CD4-positive, alpha-beta T cell treated with Interleukin-10 for 1 hour (primary cell): ENCODE data around the gene MPV17L2.

Experiments used
- DNase-seq: peaks from one replicate; pipeline ENCODE4 v3.0.0-alpha.2; 2020

The MPV17L2 gene

GRCh38 chr19:18160971-18161635 lies 31.9 kb upstream of the MPV17L2 start:
- DNase-seq: peak; percentile 85

DNA sequence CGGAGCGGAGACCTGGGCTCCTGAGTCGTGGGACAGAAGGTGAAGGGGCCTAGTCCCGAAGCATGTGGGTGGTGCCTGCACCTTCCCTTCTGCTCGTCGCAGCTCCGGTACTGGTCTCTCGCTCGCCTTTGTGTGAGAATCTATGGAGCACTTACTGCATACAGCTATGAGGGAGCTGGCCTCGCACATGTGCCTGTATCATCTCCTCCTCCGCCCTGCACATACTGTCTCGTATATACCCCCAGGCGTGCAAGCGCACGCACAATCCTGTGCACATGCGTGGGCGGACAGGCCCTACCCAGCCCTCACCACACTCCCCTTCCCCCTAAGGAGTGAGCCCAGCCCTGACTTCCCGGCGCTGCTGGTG lies 31.4 kb upstream of the MPV17L2 start:
- DNase-seq: no peak

GRCh38 chr19:18164072-18164471 lies 28.9 kb upstream of the MPV17L2 start:
- no peak for DNase-seq

DNA sequence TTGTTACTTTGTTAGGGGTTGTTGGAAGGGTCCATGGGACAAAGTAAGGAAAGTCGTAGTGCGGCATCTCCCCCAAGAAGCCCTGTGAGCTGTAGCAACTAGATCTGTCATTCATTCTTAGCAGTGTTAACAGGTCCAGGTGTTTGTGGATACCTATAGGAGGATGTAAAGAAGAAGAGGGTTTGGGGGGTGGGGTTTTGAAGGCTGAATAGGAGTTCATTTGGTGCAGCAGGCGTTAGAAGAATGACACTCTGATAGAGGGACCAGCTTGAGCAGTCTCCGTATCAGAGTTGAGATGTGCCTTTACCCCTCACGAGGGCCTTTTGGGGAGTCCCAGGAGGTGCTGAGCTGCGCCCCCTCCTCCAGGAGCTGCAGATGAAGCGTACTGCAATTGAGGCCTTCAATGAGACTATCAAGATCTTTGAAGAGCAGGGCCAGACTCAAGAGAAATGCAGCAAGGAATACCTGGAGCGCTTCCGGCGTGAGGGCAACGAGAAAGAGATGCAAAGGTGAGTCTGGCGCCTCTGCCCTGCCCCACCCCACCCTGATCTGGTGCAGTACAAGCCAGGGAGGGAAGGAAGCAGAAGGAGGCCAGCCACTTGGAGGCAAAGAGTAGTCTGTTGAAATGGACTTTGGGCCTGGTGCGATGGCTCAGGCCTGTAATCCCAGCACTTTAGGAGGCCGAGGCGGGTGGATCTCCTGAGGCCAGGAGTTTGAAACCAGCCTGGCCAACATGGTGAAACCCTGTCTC lies 27.0 kb upstream of the MPV17L2 start:
- no peak for DNase-seq

GRCh38 chr19:18167011-18167410 lies 26.0 kb upstream of the MPV17L2 start:
- no peak for DNase-seq

DNA sequence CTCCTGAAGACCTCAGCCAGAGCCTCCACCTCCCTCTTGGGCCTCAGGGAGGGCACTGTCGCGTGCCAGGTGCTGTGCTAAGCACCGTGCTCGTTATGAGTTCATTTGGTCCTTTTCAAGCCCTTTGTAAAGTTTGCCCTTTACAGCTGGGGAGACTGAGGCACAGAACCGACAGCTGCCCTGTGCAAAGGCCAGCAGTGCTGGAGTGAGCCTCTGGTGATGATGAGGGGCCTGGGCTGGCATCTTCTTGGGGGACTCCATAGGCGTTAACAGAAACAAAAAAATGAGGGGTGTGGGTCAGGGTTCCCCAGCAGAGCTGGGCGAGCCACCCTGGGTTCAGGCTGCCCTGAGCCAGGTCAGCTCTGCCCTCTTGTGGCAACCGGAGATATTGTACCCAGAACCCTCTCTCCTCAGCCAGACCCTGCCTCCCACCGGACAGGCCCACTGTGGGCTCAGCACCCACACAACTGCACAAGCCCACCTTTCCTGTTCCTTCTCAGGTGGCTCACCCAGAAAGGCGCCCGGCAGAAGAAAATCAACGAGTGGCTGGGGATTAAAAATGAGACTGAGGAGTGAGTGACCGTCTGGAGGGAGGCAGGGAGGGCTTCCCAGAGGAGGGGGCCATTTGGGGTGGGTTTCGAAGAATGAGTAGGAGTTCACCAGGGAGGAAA lies 24.9 kb upstream of the MPV17L2 start:
- peak; percentile 73 for DNase-seq

DNA sequence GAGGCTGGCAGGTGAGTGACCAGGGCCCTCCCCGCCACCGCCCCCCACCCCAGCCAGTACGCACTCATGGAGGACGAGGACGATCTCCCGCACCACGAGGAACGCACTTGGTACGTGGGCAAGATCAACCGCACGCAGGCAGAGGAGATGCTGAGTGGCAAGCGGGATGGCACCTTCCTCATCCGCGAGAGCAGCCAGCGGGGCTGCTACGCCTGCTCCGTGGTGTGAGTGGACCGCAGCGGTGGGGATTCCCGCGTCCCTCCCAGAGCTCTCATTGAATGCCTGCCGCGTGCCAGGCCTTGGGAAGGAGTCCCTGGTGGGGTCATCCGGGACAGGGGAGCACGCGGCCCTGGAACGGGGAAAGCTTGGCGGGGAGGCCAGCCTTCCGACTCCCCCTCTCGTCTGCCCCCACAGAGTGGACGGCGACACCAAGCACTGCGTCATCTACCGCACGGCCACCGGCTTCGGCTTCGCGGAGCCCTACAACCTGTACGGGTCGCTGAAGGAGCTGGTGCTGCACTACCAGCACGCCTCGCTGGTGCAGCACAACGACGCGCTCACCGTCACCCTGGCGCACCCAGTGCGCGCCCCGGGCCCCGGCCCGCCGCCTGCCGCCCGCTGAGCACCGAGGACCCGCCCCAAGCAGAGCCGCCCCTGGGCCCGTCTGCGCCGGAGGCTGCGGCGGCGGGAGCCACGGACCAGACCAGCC lies 24.2 kb upstream of the MPV17L2 start:
- no peak for DNase-seq

DNA sequence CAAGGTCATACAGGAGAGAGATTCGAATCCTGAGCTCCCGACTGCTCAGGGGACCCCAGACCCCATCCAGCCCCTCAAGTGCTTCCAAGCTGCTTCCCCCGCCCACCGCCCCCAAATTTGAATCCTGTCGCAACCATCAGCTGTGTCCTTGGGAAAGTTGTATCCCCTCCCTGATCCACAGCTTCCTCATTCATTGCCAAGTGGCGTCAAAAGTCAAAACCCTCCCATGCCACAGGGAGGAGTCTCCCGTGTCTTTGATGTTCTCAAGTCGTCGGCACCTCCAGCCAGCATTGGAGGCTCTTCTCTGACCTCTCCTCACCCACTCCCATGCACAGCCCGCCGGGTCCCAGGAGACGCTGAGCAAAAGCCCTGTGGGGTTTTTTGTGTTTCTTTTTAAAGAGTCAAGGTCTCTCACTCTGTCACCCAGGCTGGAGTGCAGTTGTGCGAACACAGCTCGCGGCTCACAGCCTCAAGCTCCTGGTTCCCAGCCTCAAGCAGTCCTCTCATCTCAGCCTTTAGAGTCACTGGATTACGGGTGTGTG lies 22.2 kb upstream of the MPV17L2 start:
- no peak for DNase-seq

DNA sequence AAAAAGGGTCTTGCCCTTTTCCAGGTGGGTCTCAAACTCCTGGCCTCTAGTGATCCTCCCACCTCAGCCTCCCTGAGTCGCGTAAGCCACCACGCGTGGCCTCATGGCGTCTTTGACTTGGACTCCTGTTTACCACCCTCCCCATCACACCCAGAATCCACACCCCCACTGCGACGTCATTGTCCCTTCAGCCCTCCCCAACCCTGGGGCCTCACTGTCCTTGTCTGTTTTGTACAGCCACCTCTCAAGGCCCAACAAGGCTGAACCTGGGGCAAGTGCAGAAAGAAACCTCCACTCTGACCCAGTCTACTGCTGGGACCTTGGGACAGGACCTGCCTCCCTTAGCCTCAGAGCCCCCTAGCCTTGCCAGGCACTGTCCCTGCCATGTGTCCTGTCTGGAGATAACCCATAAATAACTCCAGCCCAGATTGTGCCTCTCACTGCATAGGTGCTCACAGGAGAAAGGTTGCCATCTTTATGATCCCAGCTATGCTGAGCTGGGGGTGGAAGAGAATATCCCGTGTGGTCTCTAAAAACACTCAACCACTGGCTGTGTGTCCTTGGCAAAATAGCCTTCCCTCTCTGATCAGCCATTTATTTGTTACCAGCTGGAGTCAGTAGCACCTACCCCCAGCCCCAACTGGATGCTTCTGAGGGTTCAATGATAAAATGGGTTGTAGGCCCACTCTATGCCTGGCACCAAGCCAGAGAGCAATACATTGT lies 21.3 kb upstream of the MPV17L2 start:
- no peak for DNase-seq

DNA sequence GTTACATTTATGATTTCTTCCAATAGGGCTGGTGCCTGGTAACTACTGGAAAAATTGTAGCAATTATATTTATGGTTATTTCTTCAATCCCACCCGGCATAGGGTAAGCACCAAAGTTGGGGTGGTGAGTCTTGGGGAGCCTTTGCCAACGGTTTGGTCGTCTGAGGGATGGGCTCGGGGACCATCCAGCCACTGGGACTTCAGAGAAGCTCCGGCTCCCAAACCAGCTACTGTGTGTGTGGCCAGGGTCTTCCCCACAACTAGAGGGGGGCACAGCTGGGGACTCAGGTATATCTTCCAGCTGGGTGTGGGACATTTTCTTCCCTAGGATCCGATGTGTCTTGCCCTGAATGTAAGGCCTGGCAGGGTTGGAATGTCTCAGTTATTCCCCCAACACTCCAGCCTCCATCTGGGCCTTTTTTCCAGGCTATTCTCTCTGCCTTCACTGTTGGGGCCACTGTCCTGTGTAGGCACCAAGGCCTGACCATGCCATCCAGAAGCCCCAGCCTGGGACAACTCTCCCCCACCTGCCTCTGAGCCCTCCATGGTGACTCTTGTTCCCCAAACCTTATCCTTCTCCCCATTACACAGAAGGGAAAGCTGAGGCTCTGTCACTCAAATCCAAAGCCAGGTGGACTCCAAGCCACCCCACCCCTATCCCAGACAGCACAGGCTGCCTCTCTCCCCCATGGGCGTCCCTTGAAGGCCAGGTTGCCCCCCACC lies 20.5 kb upstream of the MPV17L2 start:
- no peak for DNase-seq

GRCh38 chr19:18173054-18173571 lies 19.9 kb upstream of the MPV17L2 start:
- peak; percentile 39 for DNase-seq

GRCh38 chr19:18173572-18174288 lies 19.3 kb upstream of the MPV17L2 start, which contains the start of gene IFI30:
TSS of gene IFI30 (plus strand) at chr19:18173813. CDS start at chr19:18173842, 29 bp downstream.
- DNase-seq: peak; percentile 72

- no peak for DNase-seq
Measured at GRCh38 chr19:18174983-18175382, 18.0 kb upstream of the MPV17L2 start.

GRCh38 chr19:18176367-18177310 lies 16.4 kb upstream of the MPV17L2 start:
- DNase-seq: no peak

DNA sequence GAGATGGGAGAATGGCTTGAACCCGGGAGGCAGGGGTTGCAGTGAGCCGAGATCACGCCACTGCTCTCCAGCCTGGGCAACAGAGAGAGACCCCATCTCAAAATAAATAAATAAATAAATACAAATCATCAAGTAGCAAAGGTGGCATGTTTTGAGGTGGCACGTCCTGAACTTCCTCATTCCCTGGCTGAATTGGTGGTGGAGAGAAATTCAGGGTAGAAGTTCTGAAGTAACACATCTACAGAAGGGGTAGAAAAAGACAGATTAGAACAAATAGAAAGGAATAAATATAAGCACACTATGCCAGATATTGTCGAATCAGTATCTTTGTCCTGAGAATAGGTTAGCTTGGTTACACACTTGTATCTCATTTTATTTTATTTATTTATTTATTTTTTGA lies 13.1 kb upstream of the MPV17L2 start:
- DNase-seq: no peak

DNA sequence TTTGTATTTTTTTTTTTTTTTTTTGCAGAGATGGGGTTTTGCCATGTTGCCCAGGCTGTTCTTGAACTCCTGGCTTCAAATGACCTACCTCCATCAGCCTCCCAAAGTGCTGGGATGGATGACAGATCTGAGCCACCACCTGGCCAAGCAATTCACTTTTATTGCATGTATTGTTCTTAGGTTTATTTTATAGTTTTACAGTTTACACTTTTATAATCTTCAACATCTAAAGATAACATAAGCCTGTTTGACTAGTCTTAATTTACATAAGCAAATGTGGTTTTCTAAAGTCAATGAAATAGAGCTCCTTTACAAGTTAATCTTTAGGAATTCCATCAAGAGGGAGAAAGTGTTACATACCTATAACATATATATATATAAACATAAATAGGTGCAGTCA lies 9.5 kb upstream of the MPV17L2 start:
- no peak for DNase-seq

DNA sequence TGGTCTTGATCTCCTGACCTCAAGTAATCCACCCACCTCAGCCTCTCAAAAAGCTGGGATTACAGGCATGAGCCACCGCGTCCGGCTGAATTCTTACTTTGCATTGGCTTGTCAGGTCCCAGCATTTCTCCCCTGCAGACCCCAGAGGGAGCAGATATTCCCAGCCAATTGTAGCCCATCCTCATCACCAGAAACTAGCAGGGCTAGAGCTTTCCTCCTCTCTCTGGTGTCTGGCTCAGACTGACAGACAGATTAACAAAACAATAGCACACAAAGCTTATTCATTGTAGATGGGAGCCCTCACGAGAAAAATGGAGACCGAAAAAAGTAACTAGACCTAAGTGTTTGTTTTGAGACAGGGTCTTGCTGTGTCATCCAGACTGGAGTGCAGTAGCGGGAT lies 7.5 kb upstream of the MPV17L2 start:
- DNase-seq: no peak

GRCh38 chr19:18190278-18190677 lies 2.7 kb upstream of the MPV17L2 start:
- no peak for DNase-seq

- DNase-seq: no peak
Measured at GRCh38 chr19:18191640-18192062, 1.4 kb upstream of the MPV17L2 start.
